H1 (cell line): ENCODE results near the gene TMIGD3.

Experiments used
- BRCA1 ChIP-seq: IDR thresholded peaks from 2 replicates; pipeline ENCODE4 v1.6.1; 2012; ENCODE audit warnings: low read depth, low read length, improper control_type of control experiment
- CTCF ChIP-seq, 3 experiments: IDR thresholded peaks; 1 replicate in 2 of 3; 2 replicates in 1 of 3; pipeline versions ENCODE4 v1.5.1 to v1.6.1; 2011; ENCODE audit warnings: low read length in 3 of 3, mild to moderate bottlenecking in 3 of 3, inconsistent platforms in 2 of 3, low read depth in 1 of 3, moderate library complexity in 1 of 3; ENCODE audit not compliant: insufficient read depth in 1 of 3; ENCODE audit errors: control extremely low read depth in 1 of 3
- EP300 ChIP-seq, 2 experiments: IDR thresholded peaks; 1 replicate in 1 of 2; 2 replicates in 1 of 2; pipeline ENCODE4 v1.6.1; 2011 to 2012; ENCODE audit warnings: low read depth in 2 of 2, low read length in 2 of 2, mild to moderate bottlenecking in 2 of 2, borderline replicate concordance in 1 of 2, inconsistent platforms in 1 of 2, moderate library complexity in 1 of 2
- GTF2F1 ChIP-seq: IDR thresholded peaks from 2 replicates; pipeline ENCODE4 v1.6.1; 2012; ENCODE audit warnings: low read depth, low read length, improper control_type of control experiment, borderline replicate concordance

- TF ChIP-seq CTCF (IDR thresholded peaks at IDR 0.05; ENCODE audit: control extremely low read depth in 1 of 3, insufficient read depth in 1 of 3, low read depth in 1 of 3, low read length in 3 of 3) (no peak), BRCA1 (no peak), GTF2F1 (no peak), EP300 (IDR thresholded peaks at IDR 0.05; ENCODE audit: borderline replicate concordance in 1 of 2, low read depth in 2 of 2, low read length in 2 of 2) (no peak)
These were observed 49.8 kb upstream of the TMIGD3 start for GRCh38 chr1:111553196-111553595.
